Nephron progenitor cell (in vitro differentiated cells): ENCODE results near the gene COL25A1.

Experiments
- DNase-seq: peaks from one replicate; pipeline ENCODE4 v3.0.0; 2021
- H3K27ac Mint-ChIP-seq: 2 replicates; pipeline ENCODE4 v1.8.0; 2021; ENCODE audit warnings: mild to moderate bottlenecking, moderate library complexity, mixed read lengths
- H3K27me3 Mint-ChIP-seq: 2 replicates; pipeline ENCODE4 v1.8.0; 2021; ENCODE audit warnings: mild to moderate bottlenecking, low read depth, mixed read lengths; ENCODE audit not compliant: poor library complexity
- H3K36me3 Mint-ChIP-seq: 2 replicates; pipeline ENCODE4 v1.8.0; 2021; ENCODE audit warnings: low read depth, mixed read lengths
- H3K4me1 Mint-ChIP-seq: 2 replicates; pipeline ENCODE4 v1.8.0; 2021; ENCODE audit warnings: mixed read lengths
- H3K4me3 Mint-ChIP-seq: 2 replicates; pipeline ENCODE4 v1.8.0; 2021; ENCODE audit warnings: mild to moderate bottlenecking, moderate library complexity, mixed read lengths
- H3K9me3 Mint-ChIP-seq: 2 replicates; pipeline ENCODE4 v1.8.0; 2021; ENCODE audit warnings: mild to moderate bottlenecking, moderate library complexity, mixed read lengths
- CTCF ChIP-seq: fragments of 200-600 bp; sonication (generic); IDR thresholded peaks from 2 replicates; pipeline ENCODE4 v1.5.0; 2021; ENCODE audit warnings: antibody characterized with exemption

Gene COL25A1

GRCh38 chr4:109278594-109279031 is 23.8 kb downstream of the COL25A1 start:
- Mint-ChIP-seq H3K27ac (no peak overlapping the region), H3K4me1 (no peaks in the 10 kb centered on the region), H3K27me3 (no peaks in the 10 kb centered on the region), H3K9me3 (no peaks in the 10 kb centered on the region), H3K4me3 (no peak overlapping the region), H3K36me3 (no peaks in the 10 kb centered on the region)
- no peak for TF ChIP-seq CTCF
- no peak for DNase-seq

GRCh38 chr4:109276482-109277095 is 25.9 kb downstream of the COL25A1 start:
- no peak for TF ChIP-seq CTCF

GRCh38 chr4:109275066-109275745 is 27.3 kb downstream of the COL25A1 start:
- Mint-ChIP-seq H3K36me3 (no peaks in the 10 kb centered on the region), H3K4me1 (no peaks in the 10 kb centered on the region), H3K9me3 (no peaks in the 10 kb centered on the region), H3K4me3 (no peak overlapping the region), H3K27me3 (no peaks in the 10 kb centered on the region), H3K27ac (no peak overlapping the region)
- DNase-seq: no peak
- no peak for TF ChIP-seq CTCF

More at GRCh38 chr4:109276482-109277095, 25.9 kb downstream of the COL25A1 start:
- Mint-ChIP-seq H3K9me3 (no peaks in the 10 kb centered on the region), H3K36me3 (no peaks in the 10 kb centered on the region), H3K27ac (no peak overlapping the region), H3K4me1 (no peaks in the 10 kb centered on the region), H3K27me3 (no peaks in the 10 kb centered on the region), H3K4me3 (no peak overlapping the region)
- no peak for DNase-seq

- H3K4me1 Mint-ChIP-seq: no peaks in the 10 kb centered on the region
- no peaks in the 10 kb centered on the region for H3K36me3 Mint-ChIP-seq
- H3K27ac Mint-ChIP-seq: no peak overlapping the region
- H3K27me3 Mint-ChIP-seq: peaks cover 5% of the 10 kb centered on the region
- no peak for DNase-seq
- H3K9me3 Mint-ChIP-seq: no peaks in the 10 kb centered on the region
- no peak for TF ChIP-seq CTCF
- H3K4me3 Mint-ChIP-seq: no peak overlapping the region
These were observed 35.6 kb downstream of the COL25A1 start for GRCh38 chr4:109266891-109267290.

- Mint-ChIP-seq H3K4me3 (no peak overlapping the region), H3K27me3 (peaks cover 5% of the 10 kb centered on the region), H3K9me3 (no peaks in the 10 kb centered on the region), H3K36me3 (no peaks in the 10 kb centered on the region), H3K4me1 (no peaks in the 10 kb centered on the region), H3K27ac (no peak overlapping the region)
- TF ChIP-seq CTCF: no peak
- no peak for DNase-seq
These were observed 36.2 kb downstream of the COL25A1 start for GRCh38 chr4:109266236-109266635.

- no peak for TF ChIP-seq CTCF
- no peaks in the 10 kb centered on the region for H3K9me3 Mint-ChIP-seq
- no peak for DNase-seq
- no peaks in the 10 kb centered on the region for H3K4me1 Mint-ChIP-seq
- H3K27ac Mint-ChIP-seq: no peak overlapping the region
- peaks cover 5% of the 10 kb centered on the region for H3K27me3 Mint-ChIP-seq
- H3K36me3 Mint-ChIP-seq: no peaks in the 10 kb centered on the region
- no peak overlapping the region for H3K4me3 Mint-ChIP-seq
These were observed 38.7 kb downstream of the COL25A1 start for GRCh38 chr4:109263721-109264120.
